Measurements from ENCODE around the gene PLAAT4. TPM values are rescaled to one million over a fixed set of nuclear protein-coding genes. Genes with fewer than 3 reads are reported as not detected.

Gene PLAAT4
- total and polyA plus RNA-seq, 2 donors from 2014 or later, result 111 to 579 TPM

GRCh38 chr11:63551091-63551888 lies 14.7 kb downstream of the PLAAT4 start:
- Histone ChIP-seq H3K27me3 (ENCODE audit: control insufficient read depth, insufficient read depth, low read length) (no peaks in the 10 kb centered on the region), H3K4me1 (ENCODE audit: control insufficient read depth in 2 of 3, insufficient read depth in 2 of 3, low read depth in 1 of 3, low read length in 3 of 3) (peaks cover 0 to 4% (median 0%) of the 10 kb centered on the region in 3 donors), H3K9me3 (ENCODE audit: control insufficient read depth in 2 of 3, insufficient read depth in 1 of 3, low read length in 3 of 3) (no peaks in the 10 kb centered on the region), H3K27ac (ENCODE audit: low read depth in 2 of 2, low read length in 2 of 2) (no peak overlapping the region), H3K36me3 (ENCODE audit: control insufficient read depth in 2 of 3, insufficient read depth in 3 of 3, low read length in 3 of 3) (no peaks in the 10 kb centered on the region), H3K4me3 (ENCODE audit: low read length in 3 of 3) (no peak overlapping the region), H3K9ac (ENCODE audit: low read length in 3 of 3) (no peak overlapping the region)
- no peak for DNase-seq
- FAIRE-seq, result no peak
- intact Hi-C loops (cut with DNase I), result no loop called here
- TF ChIP-seq CTCF (IDR thresholded peaks at IDR 0.05; ENCODE audit: borderline replicate concordance, extremely low read depth, insufficient read depth), result no peak

- no peaks in the 10 kb centered on the region for H3K27me3 ChIP-seq (ENCODE audit: control insufficient read depth, insufficient read depth, low read length)
- intact Hi-C loops (cut with DNase I), result no loop called here
- FAIRE-seq (no peak), DNase-seq (no peak)
- H3K27ac ChIP-seq (ENCODE audit: low read depth in 2 of 2, low read length in 2 of 2), result no peak overlapping the region
- H3K4me3 ChIP-seq (ENCODE audit: low read length in 3 of 3), result no peak overlapping the region
- peaks cover 0 to 4% (median 0%) of the 10 kb centered on the region in 3 donors for H3K4me1 ChIP-seq (ENCODE audit: control insufficient read depth in 2 of 3, insufficient read depth in 2 of 3, low read depth in 1 of 3, low read length in 3 of 3)
- no peak for TF ChIP-seq CTCF (IDR thresholded peaks at IDR 0.05; ENCODE audit: borderline replicate concordance, extremely low read depth, insufficient read depth)
- no peak overlapping the region for H3K9ac ChIP-seq (ENCODE audit: low read length in 3 of 3)
- H3K9me3 ChIP-seq (ENCODE audit: control insufficient read depth in 2 of 3, insufficient read depth in 1 of 3, low read length in 3 of 3), result no peaks in the 10 kb centered on the region
- no peaks in the 10 kb centered on the region for H3K36me3 ChIP-seq (ENCODE audit: control insufficient read depth in 2 of 3, insufficient read depth in 3 of 3, low read length in 3 of 3)
These were observed 15.3 kb downstream of the PLAAT4 start for GRCh38 chr11:63551889-63552266.

GRCh38 chr11:63552921-63553320 lies 16.3 kb downstream of the PLAAT4 start:
- intact Hi-C loops (cut with DNase I), result no loop called here

More at GRCh38 chr11:63552921-63553320, 16.3 kb downstream of the PLAAT4 start:
- H3K27me3 ChIP-seq (ENCODE audit: control insufficient read depth, insufficient read depth, low read length), result no peaks in the 10 kb centered on the region
- H3K36me3 ChIP-seq (ENCODE audit: control insufficient read depth in 2 of 3, insufficient read depth in 3 of 3, low read length in 3 of 3), result no peaks in the 10 kb centered on the region
- H3K9me3 ChIP-seq (ENCODE audit: control insufficient read depth in 2 of 3, insufficient read depth in 1 of 3, low read length in 3 of 3), result no peaks in the 10 kb centered on the region
- no peak for DNase-seq
- no peak for FAIRE-seq
- TF ChIP-seq CTCF (IDR thresholded peaks at IDR 0.05; ENCODE audit: borderline replicate concordance, extremely low read depth, insufficient read depth), result no peak
- H3K4me1 ChIP-seq (ENCODE audit: control insufficient read depth in 2 of 3, insufficient read depth in 2 of 3, low read depth in 1 of 3, low read length in 3 of 3), result no peaks in the 10 kb centered on the region
- no peak overlapping the region for H3K27ac ChIP-seq (ENCODE audit: low read depth in 2 of 2, low read length in 2 of 2)
- no peak overlapping the region for H3K4me3 ChIP-seq (ENCODE audit: low read length in 3 of 3)
- H3K9ac ChIP-seq (ENCODE audit: low read length in 3 of 3), result no peak overlapping the region

All from kidney (tissue), 14 donors.